ENCODE data around the gene HNRNPA3. TPM values are rescaled to one million over a fixed set of nuclear protein-coding genes. Genes with fewer than 3 reads are reported as not detected.

HNRNPA3 gene
- total and polyA plus RNA-seq, 10 of the 15 experiments (the other 5 are each of a cell fraction or from before 2014, with no cell fraction given): 40.4 to 343 (median 206) TPM

- TF ChIP-seq MLLT1 (IDR thresholded peaks at IDR 0.05): no peak
These were observed 42.6 kb upstream of the HNRNPA3 start (continued) for GRCh38 chr2:177169810-177170514.

GRCh38 chr2:177171418-177171865 lies 41.2 kb upstream of the HNRNPA3 start:
- Histone ChIP-seq H3K4me3 (no peak overlapping the region), H3K4me1 (ENCODE audit: control insufficient read depth, insufficient read depth, low read length) (peaks cover 25% of the 10 kb centered on the region), H3K36me3 (ENCODE audit: control insufficient read depth in 2 of 2, insufficient read depth in 2 of 2, low read length in 1 of 2) (no peaks in the 10 kb centered on the region), H3K9ac (ENCODE audit: control insufficient read depth, insufficient read depth, low read length) (no peak overlapping the region), H3K27me3 (replicated peaks in 1 of 2; ENCODE audit: control insufficient read depth in 2 of 2, insufficient read depth in 2 of 2, low read length in 1 of 2) (no peaks in the 10 kb centered on the region), H3K27ac (ENCODE audit: control insufficient read depth, insufficient read depth) (no peak overlapping the region), H2AFZ (ENCODE audit: control insufficient read depth, low read depth, low read length) (peak overlapping the region; percentile 43), H4K20me1 (ENCODE audit: control insufficient read depth, insufficient read depth) (no peaks in the 10 kb centered on the region), H3K9me3 (replicated peaks; ENCODE audit: control insufficient read depth, insufficient read depth, low read length) (no peaks in the 10 kb centered on the region; the same call in 2 of the 3 replicates), H3K4me2 (ENCODE audit: control insufficient read depth, insufficient read depth) (no peak overlapping the region), H3K79me2 (ENCODE audit: control insufficient read depth, insufficient read depth, low read length) (no peaks in the 10 kb centered on the region)
- FAIRE-seq: no peak
- SMC1A ChIA-PET (ENCODE audit: uncharacterized antibody, unreplicated experiment): interaction anchor here (1.5 to 1.7 kb wide), 2 partner anchors 23 to 40 kb away, joined by 3 to 11 read pairs; no protein-coding TSS in a partner anchor
- RAD21 ChIA-PET (ENCODE audit: unreplicated experiment): interaction anchor here (0.8 to 1.5 kb wide), 3 partner anchors 25 to 93 kb away, joined by 3 to 4 read pairs (median 3); partner anchors contain the start of gene NFE2L2
- 98% methylated on average over 4 of the region's 4 CpGs for WGBS (ENCODE audit: insufficient coverage, insufficient replicate concordance, low lambda C conversion rate, missing lambda C conversion rate)
- BruUV-seq (replicated peaks): no TSS peak
- POLR2A ChIA-PET: interaction anchor here (1.0 to 1.4 kb wide), 2 partner anchors 60 to 92 kb away, joined by 3 to 5 read pairs; no protein-coding TSS in a partner anchor
- in situ Hi-C loops (cut with MboI) (no loop called here), intact Hi-C loops (cut with micrococcal nuclease; ENCODE audit: unreplicated experiment) (no loop called here)
- ATAC-seq: no peak
- CTCF ChIA-PET: interaction anchor here (0.9 to 1.5 kb wide), 3 partner anchors 24 to 433 kb away, joined by 3 to 9 read pairs (median 3); no protein-coding TSS in a partner anchor
- DNase-seq (ENCODE audit: low read depth, low spot score): no peak
- TF ChIP-seq, protein P1, sequence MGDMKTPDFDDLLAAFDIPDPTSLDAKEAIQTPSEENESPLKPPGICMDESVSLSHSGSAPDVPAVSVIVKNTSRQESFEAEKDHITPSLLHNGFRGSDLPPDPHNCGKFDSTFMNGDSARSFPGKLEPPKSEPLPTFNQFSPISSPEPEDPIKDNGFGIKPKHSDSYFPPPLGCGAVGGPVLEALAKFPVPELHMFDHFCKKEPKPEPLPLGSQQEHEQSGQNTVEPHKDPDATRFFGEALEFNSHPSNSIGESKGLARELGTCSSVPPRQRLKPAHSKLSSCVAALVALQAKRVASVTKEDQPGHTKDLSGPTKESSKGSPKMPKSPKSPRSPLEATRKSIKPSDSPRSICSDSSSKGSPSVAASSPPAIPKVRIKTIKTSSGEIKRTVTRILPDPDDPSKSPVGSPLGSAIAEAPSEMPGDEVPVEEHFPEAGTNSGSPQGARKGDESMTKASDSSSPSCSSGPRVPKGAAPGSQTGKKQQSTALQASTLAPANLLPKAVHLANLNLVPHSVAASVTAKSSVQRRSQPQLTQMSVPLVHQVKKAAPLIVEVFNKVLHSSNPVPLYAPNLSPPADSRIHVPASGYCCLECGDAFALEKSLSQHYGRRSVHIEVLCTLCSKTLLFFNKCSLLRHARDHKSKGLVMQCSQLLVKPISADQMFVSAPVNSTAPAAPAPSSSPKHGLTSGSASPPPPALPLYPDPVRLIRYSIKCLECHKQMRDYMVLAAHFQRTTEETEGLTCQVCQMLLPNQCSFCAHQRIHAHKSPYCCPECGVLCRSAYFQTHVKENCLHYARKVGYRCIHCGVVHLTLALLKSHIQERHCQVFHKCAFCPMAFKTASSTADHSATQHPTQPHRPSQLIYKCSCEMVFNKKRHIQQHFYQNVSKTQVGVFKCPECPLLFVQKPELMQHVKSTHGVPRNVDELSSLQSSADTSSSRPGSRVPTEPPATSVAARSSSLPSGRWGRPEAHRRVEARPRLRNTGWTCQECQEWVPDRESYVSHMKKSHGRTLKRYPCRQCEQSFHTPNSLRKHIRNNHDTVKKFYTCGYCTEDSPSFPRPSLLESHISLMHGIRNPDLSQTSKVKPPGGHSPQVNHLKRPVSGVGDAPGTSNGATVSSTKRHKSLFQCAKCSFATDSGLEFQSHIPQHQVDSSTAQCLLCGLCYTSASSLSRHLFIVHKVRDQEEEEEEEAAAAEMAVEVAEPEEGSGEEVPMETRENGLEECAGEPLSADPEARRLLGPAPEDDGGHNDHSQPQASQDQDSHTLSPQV (IDR thresholded peaks at IDR 0.05): peak; percentile 67; the same call in 1 of the 2 replicates
- TF ChIP-seq MEF2B (IDR thresholded peaks at IDR 0.05; ENCODE audit: partially characterized antibody, poor library complexity, severe bottlenecking) (no peak), RUNX3 (IDR thresholded peaks at IDR 0.05; ENCODE audit: low read length) (no peak), CEBPB (IDR thresholded peaks at IDR 0.05; ENCODE audit: borderline replicate concordance in 1 of 2, low read depth in 2 of 2, low read length in 2 of 2) (0 out of 4 replicates have a peak, but pooled peaks of 1 of the 2 experiments have one; percentile 28), NFYB (IDR thresholded peaks at IDR 0.05; ENCODE audit: insufficient read depth, low read depth, low read length) (0 out of 2 replicates have a peak, but pooled peaks have one; percentile 28), TAF1 (IDR thresholded peaks at IDR 0.05; ENCODE audit: borderline replicate concordance, low read depth, low read length) (no peak)
- TF ChIP-seq, protein P2, sequence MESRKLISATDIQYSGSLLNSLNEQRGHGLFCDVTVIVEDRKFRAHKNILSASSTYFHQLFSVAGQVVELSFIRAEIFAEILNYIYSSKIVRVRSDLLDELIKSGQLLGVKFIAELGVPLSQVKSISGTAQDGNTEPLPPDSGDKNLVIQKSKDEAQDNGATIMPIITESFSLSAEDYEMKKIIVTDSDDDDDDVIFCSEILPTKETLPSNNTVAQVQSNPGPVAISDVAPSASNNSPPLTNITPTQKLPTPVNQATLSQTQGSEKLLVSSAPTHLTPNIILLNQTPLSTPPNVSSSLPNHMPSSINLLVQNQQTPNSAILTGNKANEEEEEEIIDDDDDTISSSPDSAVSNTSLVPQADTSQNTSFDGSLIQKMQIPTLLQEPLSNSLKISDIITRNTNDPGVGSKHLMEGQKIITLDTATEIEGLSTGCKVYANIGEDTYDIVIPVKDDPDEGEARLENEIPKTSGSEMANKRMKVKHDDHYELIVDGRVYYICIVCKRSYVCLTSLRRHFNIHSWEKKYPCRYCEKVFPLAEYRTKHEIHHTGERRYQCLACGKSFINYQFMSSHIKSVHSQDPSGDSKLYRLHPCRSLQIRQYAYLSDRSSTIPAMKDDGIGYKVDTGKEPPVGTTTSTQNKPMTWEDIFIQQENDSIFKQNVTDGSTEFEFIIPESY (IDR thresholded peaks at IDR 0.05): no peak
